Mesenchymal stem cell (in vitro differentiated cells and primary cell): ENCODE data around the gene ANKS1A.
A peak's percentile ranks its signal among the peaks of the same experiment; 100 is the strongest.
"Not testable (repeated sequence)": the region's sequence is repeated elsewhere in the genome, so short reads cannot be mapped to it uniquely, and the experiment has no call there.

Experiments
- DNase-seq: peaks from one replicate; pipeline ENCODE4 v3.0.0-alpha.2; 2013
- H2AFZ ChIP-seq: one replicate; pipeline ENCODE4 v1.6.1; 2013; ENCODE audit warnings: low read depth, mild to moderate bottlenecking, control low read depth, inconsistent platforms, low read length, moderate library complexity
- H2AK5ac ChIP-seq: 2 replicates; pipeline ENCODE4 v1.6.1; 2013; ENCODE audit warnings: low read length, moderate library complexity, mild to moderate bottlenecking, inconsistent platforms; ENCODE audit not compliant: severe bottlenecking
- H2BK120ac ChIP-seq: one replicate; pipeline ENCODE4 v1.6.1; 2013; ENCODE audit warnings: low read depth, mild to moderate bottlenecking, inconsistent platforms, low read length, moderate library complexity
- H2BK12ac ChIP-seq, 2 experiments: one replicate each; pipeline ENCODE4 v1.6.1; 2013; ENCODE audit warnings: inconsistent platforms in 2 of 2, low read length in 2 of 2, mild to moderate bottlenecking in 2 of 2, moderate library complexity in 2 of 2, control low read depth in 1 of 2
- H2BK15ac ChIP-seq: one replicate; pipeline ENCODE4 v1.6.1; 2013; ENCODE audit warnings: mild to moderate bottlenecking, low read depth, inconsistent platforms; ENCODE audit not compliant: poor library complexity, severe bottlenecking
- H2BK5ac ChIP-seq: 2 replicates; pipeline ENCODE4 v1.6.1; 2013; ENCODE audit warnings: low read depth, mild to moderate bottlenecking, low read length, control low read depth, inconsistent platforms; ENCODE audit not compliant: poor library complexity, severe bottlenecking
- H3K14ac ChIP-seq, 2 experiments: one replicate each; pipeline ENCODE4 v1.6.1; 2013; ENCODE audit warnings: inconsistent platforms in 2 of 2, low read length in 2 of 2, control low read depth in 1 of 2, mild to moderate bottlenecking in 1 of 2, moderate library complexity in 1 of 2
- H3K18ac ChIP-seq, 2 experiments: one replicate each; pipeline ENCODE4 v1.6.1; 2013; ENCODE audit warnings: inconsistent platforms in 2 of 2, low read length in 2 of 2, control low read depth in 1 of 2, low read depth in 1 of 2, mild to moderate bottlenecking in 1 of 2
- H3K23ac ChIP-seq, 2 experiments: one replicate each; pipeline ENCODE4 v1.6.1; 2013; ENCODE audit warnings: inconsistent platforms in 2 of 2, low read length in 2 of 2, mild to moderate bottlenecking in 2 of 2, moderate library complexity in 2 of 2, control low read depth in 1 of 2
- H3K27ac ChIP-seq: 2 replicates; pipeline ENCODE4 v1.5.1; 2013; ENCODE audit warnings: mild to moderate bottlenecking, moderate library complexity, low read length, control low read depth, inconsistent platforms; ENCODE audit not compliant: poor library complexity, severe bottlenecking
- H3K27me3 ChIP-seq, 2 experiments: 2 replicates each; pipeline versions ENCODE4 v1.6.1 to v1.7.0; 2013; ENCODE audit warnings: low read length in 2 of 2, mild to moderate bottlenecking in 2 of 2, moderate library complexity in 2 of 2, control low read depth in 1 of 2, inconsistent platforms in 1 of 2; ENCODE audit not compliant: control insufficient read depth in 1 of 2, insufficient read depth in 1 of 2
- H3K36me3 ChIP-seq, 2 experiments: 2 replicates each; pipeline versions ENCODE4 v1.6.1 to v1.7.0; 2013; ENCODE audit warnings: low read length in 2 of 2, control low read depth in 1 of 2, inconsistent platforms in 1 of 2, low read depth in 1 of 2, mild to moderate bottlenecking in 1 of 2; ENCODE audit not compliant: insufficient read depth in 2 of 2, control insufficient read depth in 1 of 2
- H3K4ac ChIP-seq, 2 experiments: one replicate each; pipeline ENCODE4 v1.6.1; 2013; ENCODE audit warnings: inconsistent platforms in 2 of 2, low read length in 2 of 2, mild to moderate bottlenecking in 2 of 2, moderate library complexity in 2 of 2, control low read depth in 1 of 2, low read depth in 1 of 2
- H3K4me1 ChIP-seq: 2 replicates; pipeline ENCODE4 v1.6.1; 2013; ENCODE audit warnings: low read depth, low read length, control low read depth; ENCODE audit not compliant: control insufficient read depth, insufficient read depth
- H3K4me2 ChIP-seq: 2 replicates; pipeline ENCODE4 v1.6.1; 2013; ENCODE audit warnings: low read length, mild to moderate bottlenecking, inconsistent platforms; ENCODE audit not compliant: poor library complexity, severe bottlenecking
- H3K4me3 ChIP-seq, 2 experiments: 2 replicates each; pipeline versions ENCODE4 v1.5.1 to v1.7.0; 2013; ENCODE audit warnings: low read length in 2 of 2, mild to moderate bottlenecking in 2 of 2, control low read depth in 1 of 2, low read depth in 1 of 2; ENCODE audit not compliant: insufficient read depth in 1 of 2
- H3K79me1 ChIP-seq: replicated peaks from 2 replicates; pipeline ENCODE4 v1.6.1; 2013; ENCODE audit warnings: mild to moderate bottlenecking, control low read depth, low read length, inconsistent platforms; ENCODE audit not compliant: poor library complexity, severe bottlenecking
- H3K9ac ChIP-seq: 2 replicates; pipeline ENCODE4 v1.7.0; 2013; ENCODE audit warnings: mild to moderate bottlenecking, low read length, moderate library complexity
- H3K9me3 ChIP-seq: 2 replicates; pipeline ENCODE4 v1.7.0; 2013; ENCODE audit warnings: mild to moderate bottlenecking, low read length; ENCODE audit not compliant: control insufficient read depth
- H4K8ac ChIP-seq: one replicate; pipeline ENCODE4 v1.6.1; 2013; ENCODE audit warnings: inconsistent platforms, mild to moderate bottlenecking, low read length, moderate library complexity
- H4K91ac ChIP-seq: one replicate; pipeline ENCODE4 v1.6.1; 2013; ENCODE audit warnings: mild to moderate bottlenecking, low read length, inconsistent platforms
- WGBS: methylation state at CpG from one replicate; pipeline ENCODE4 v1.1.7; 2013; ENCODE audit warnings: mixed read lengths; 5-methylcytosine and 5-hydroxymethylcytosine counted together

Gene ANKS1A

GRCh38 chr6:34884996-34885395, 4.1 kb upstream of the ANKS1A start:
- Histone ChIP-seq H3K27me3 (no peaks in the 10 kb centered on the region), H3K27ac (no peak overlapping the region), H3K4ac (no peak overlapping the region), H2BK15ac (no peak overlapping the region), H2BK5ac (no peak overlapping the region), H3K23ac (no peak overlapping the region), H3K4me1 (peaks cover 6% of the 10 kb centered on the region), H2BK120ac (no peak overlapping the region), H4K91ac (no peak overlapping the region), H2BK12ac (no peak overlapping the region), H2AFZ (no peak overlapping the region), H3K4me2 (no peak overlapping the region), H4K8ac (no peak overlapping the region), H3K79me1 (peaks cover 20% of the 10 kb centered on the region), H3K9ac (no peak overlapping the region), H3K4me3 (no peak overlapping the region), H3K9me3 (no peaks in the 10 kb centered on the region), H3K14ac (no peak overlapping the region), H3K36me3 (peaks cover 0 to 31% of the 10 kb centered on the region in 2 experiments), H3K18ac (no peak overlapping the region), H2AK5ac (no peak overlapping the region)
- 100% methylated on average over 1 of the region's 2 CpGs for whole genome bisulfite sequencing
- DNase-seq, result no peak

- H2BK12ac ChIP-seq, H4K8ac ChIP-seq, H2BK120ac ChIP-seq, H3K14ac ChIP-seq, H2BK15ac ChIP-seq, DNase-seq, H2AFZ ChIP-seq, H3K9me3 ChIP-seq, H3K18ac ChIP-seq, H3K27me3 ChIP-seq, H4K91ac ChIP-seq, H3K27ac ChIP-seq, H3K23ac ChIP-seq, H2BK5ac ChIP-seq, H3K4me3 ChIP-seq, H3K4me1 ChIP-seq, H2AK5ac ChIP-seq, H3K4me2 ChIP-seq, H3K9ac ChIP-seq, H3K4ac ChIP-seq: not testable (repeated sequence)
- H3K36me3 ChIP-seq, result peaks cover 0 to 24% of the 10 kb centered on the region in 2 experiments
- H3K79me1 ChIP-seq, result peaks cover 18% of the 10 kb centered on the region
- 95% methylated on average over 15 of the region's 15 CpGs for WGBS
These were observed 3.2 kb upstream of the ANKS1A start for GRCh38 chr6:34885837-34886236.

GRCh38 chr6:34887753-34888513, 1.1 kb upstream of the ANKS1A start, which contains the start of gene TAF11:
Gene TAF11 (minus strand): TSS chr6:34888042. CDS start chr6:34887957, 85 bp downstream.
- DNase-seq, result peak; percentile 97

GRCh38 chr6:34888514-34888856, 570 bp upstream of the ANKS1A start:
- H2AK5ac ChIP-seq, result no peak overlapping the region
- peak overlapping the region; percentile 56 for H3K27ac ChIP-seq
- H3K27me3 ChIP-seq, result no peaks in the 10 kb centered on the region
- H3K79me1 ChIP-seq, result peaks cover 26% of the 10 kb centered on the region
- H4K8ac ChIP-seq, result no peak overlapping the region
- DNase-seq, result no peak
- H3K18ac ChIP-seq, result no peak overlapping the region
- no peak overlapping the region for H2BK120ac ChIP-seq
- H2AFZ ChIP-seq, result no peak overlapping the region
- H3K9ac ChIP-seq, result peak overlapping the region; percentile 96
- H2BK5ac ChIP-seq, result no peak overlapping the region
- H3K4ac ChIP-seq, result no peak overlapping the region
- H3K23ac ChIP-seq, result no peak overlapping the region
- peak overlapping the region; percentile 92 for H3K4me2 ChIP-seq
- peak overlapping the region in 1 of 2 experiments; percentile 95 for H3K4me3 ChIP-seq
- peaks cover 6% of the 10 kb centered on the region for H3K4me1 ChIP-seq
- H3K14ac ChIP-seq, result no peak overlapping the region
- 0% methylated on average over 4 of the region's 5 CpGs for WGBS
- no peak overlapping the region for H4K91ac ChIP-seq
- no peaks in the 10 kb centered on the region for H3K9me3 ChIP-seq
- H3K36me3 ChIP-seq, result peaks cover 0 to 9% of the 10 kb centered on the region in 2 experiments
- no peak overlapping the region for H2BK12ac ChIP-seq
- H2BK15ac ChIP-seq, result no peak overlapping the region

More at GRCh38 chr6:34887753-34888513, 1.1 kb upstream of the ANKS1A start, which contains the start of gene TAF11:
- no peaks in the 10 kb centered on the region for H3K27me3 ChIP-seq
- no peak within 1 kb of the TSS for H2BK120ac ChIP-seq
- peaks cover 0 to 12% of the 10 kb centered on the region in 2 experiments for H3K36me3 ChIP-seq
- peak within 1 kb of the TSS; percentile 92 for H3K4me2 ChIP-seq
- H3K27ac ChIP-seq, result peak within 1 kb of the TSS; percentile 74
- H4K91ac ChIP-seq, result peak within 1 kb of the TSS; percentile 61
- H3K79me1 ChIP-seq, result peaks cover 24% of the 10 kb centered on the region
- peak within 1 kb of the TSS; percentile 87 to 95 for H3K4me3 ChIP-seq
- peak within 1 kb of the TSS; percentile 85 for H2AFZ ChIP-seq
- no peak within 1 kb of the TSS for H2BK5ac ChIP-seq
- H3K23ac ChIP-seq, result peak within 1 kb of the TSS in 1 of 2 experiments; percentile 94
- H3K9ac ChIP-seq, result peak within 1 kb of the TSS; percentile 96
- H3K18ac ChIP-seq, result peak within 1 kb of the TSS in 1 of 2 experiments; percentile 37
- H2BK15ac ChIP-seq, result peak within 1 kb of the TSS; percentile 89
- no peaks in the 10 kb centered on the region for H3K9me3 ChIP-seq
- no peak within 1 kb of the TSS for H2AK5ac ChIP-seq
- H4K8ac ChIP-seq, result peak within 1 kb of the TSS; percentile 93
- H3K4ac ChIP-seq, result peak within 1 kb of the TSS in 1 of 2 experiments; percentile 42
- under 1% methylated on average over 41 of the region's 43 CpGs for WGBS
- H3K14ac ChIP-seq, result no peak within 1 kb of the TSS
- peaks cover 6% of the 10 kb centered on the region for H3K4me1 ChIP-seq
- H2BK12ac ChIP-seq, result peak within 1 kb of the TSS in 1 of 2 experiments; percentile 91
